ENCODE data around the gene DCDC1. TPM values are rescaled to one million over a fixed set of nuclear protein-coding genes. Genes with fewer than 3 reads are reported as not detected.

Gene DCDC1
- total RNA-seq, 2 donors from 2014 or later: 2.9 to 3.2 TPM

- no peak overlapping the region for H3K4me3 Mint-ChIP-seq
- Histone ChIP-seq H3K9ac (ENCODE audit: extremely low read depth, low read length, poor library complexity, severe bottlenecking) (no peak overlapping the region), H3K27me3 (ENCODE audit: control insufficient read depth, insufficient read depth, low read length, poor library complexity, severe bottlenecking) (no peaks in the 10 kb centered on the region), H3K27ac (ENCODE audit: low read depth, low read length) (no peak overlapping the region), H3K4me3 (ENCODE audit: low read length) (no peak overlapping the region), H3K9me3 (ENCODE audit: control insufficient read depth, low read length) (no peaks in the 10 kb centered on the region), H3K36me3 (ENCODE audit: control insufficient read depth, insufficient read depth, low read length) (no peaks in the 10 kb centered on the region), H3K4me1 (ENCODE audit: control insufficient read depth, insufficient read depth, low read length) (peaks cover 4% of the 10 kb centered on the region)
- peak; percentile 96 for TF ChIP-seq CTCF (conservative IDR thresholded peaks at IDR 0.05)
- no peaks in the 10 kb centered on the region for H3K36me3 Mint-ChIP-seq (ENCODE audit: low read depth)
- peak; percentile 93 for DNase-seq
- no peaks in the 10 kb centered on the region for H3K27me3 Mint-ChIP-seq (ENCODE audit: insufficient read depth)
- H3K27ac Mint-ChIP-seq: no peak overlapping the region
- no peaks in the 10 kb centered on the region for H3K9me3 Mint-ChIP-seq
- peaks cover 20% of the 10 kb centered on the region for H3K4me1 Mint-ChIP-seq
- 18 to 19% methylated on average over 4 to 5 of the region's 5 CpGs for WGBS, 2 experiments (ENCODE audit: insufficient coverage in 1 of 2, insufficient read length in 1 of 2)
Observed at GRCh38 chr11:31106968-31107576, 262.5 kb downstream of the DCDC1 start.

- H3K27ac ChIP-seq (ENCODE audit: low read depth, low read length): no peak overlapping the region
- H3K4me3 ChIP-seq (ENCODE audit: low read length): no peak overlapping the region
- no peaks in the 10 kb centered on the region for H3K36me3 Mint-ChIP-seq (ENCODE audit: low read depth)
- H3K4me1 Mint-ChIP-seq: peaks cover 20% of the 10 kb centered on the region
- H3K4me1 ChIP-seq (ENCODE audit: control insufficient read depth, insufficient read depth, low read length): peaks cover 4% of the 10 kb centered on the region
- peak; percentile 70 for DNase-seq
- H3K36me3 ChIP-seq (ENCODE audit: control insufficient read depth, insufficient read depth, low read length): no peaks in the 10 kb centered on the region
- H3K9me3 ChIP-seq (ENCODE audit: control insufficient read depth, low read length): no peaks in the 10 kb centered on the region
- no peak overlapping the region for H3K27ac Mint-ChIP-seq
- 40% methylated on average over 3 of the region's 3 CpGs; no CpG with 5 or more reads in 1 of the 2 experiments for WGBS, 2 experiments (ENCODE audit: insufficient coverage in 1 of 2, insufficient read length in 1 of 2)
- TF ChIP-seq CTCF (conservative IDR thresholded peaks at IDR 0.05): no peak
- no peak overlapping the region for H3K4me3 Mint-ChIP-seq
- H3K27me3 ChIP-seq (ENCODE audit: control insufficient read depth, insufficient read depth, low read length, poor library complexity, severe bottlenecking): no peaks in the 10 kb centered on the region
- H3K27me3 Mint-ChIP-seq (ENCODE audit: insufficient read depth): no peaks in the 10 kb centered on the region
- no peak overlapping the region for H3K9ac ChIP-seq (ENCODE audit: extremely low read depth, low read length, poor library complexity, severe bottlenecking)
- H3K9me3 Mint-ChIP-seq: no peaks in the 10 kb centered on the region
Observed at GRCh38 chr11:31106326-31106725, 263.2 kb downstream of the DCDC1 start.

GRCh38 chr11:31102875-31103274, 266.7 kb downstream of the DCDC1 start:
- Histone ChIP-seq H3K4me1 (ENCODE audit: control insufficient read depth, insufficient read depth, low read length) (no peaks in the 10 kb centered on the region), H3K4me3 (ENCODE audit: low read length) (no peak overlapping the region), H3K27ac (ENCODE audit: low read depth, low read length) (no peak overlapping the region), H3K9ac (ENCODE audit: extremely low read depth, low read length, poor library complexity, severe bottlenecking) (no peak overlapping the region), H3K27me3 (ENCODE audit: control insufficient read depth, insufficient read depth, low read length, poor library complexity, severe bottlenecking) (no peaks in the 10 kb centered on the region), H3K36me3 (ENCODE audit: control insufficient read depth, insufficient read depth, low read length) (no peaks in the 10 kb centered on the region), H3K9me3 (ENCODE audit: control insufficient read depth, low read length) (no peaks in the 10 kb centered on the region)
- peaks cover 10% of the 10 kb centered on the region for H3K4me1 Mint-ChIP-seq
- no peaks in the 10 kb centered on the region for H3K27me3 Mint-ChIP-seq (ENCODE audit: insufficient read depth)
- no peak overlapping the region for H3K27ac Mint-ChIP-seq
- no peak overlapping the region for H3K4me3 Mint-ChIP-seq
- WGBS, 2 experiments (ENCODE audit: insufficient coverage in 1 of 2, insufficient read length in 1 of 2): 90% methylated on average over 5 of the region's 5 CpGs; no CpG with 5 or more reads in 1 of the 2 experiments
- no peaks in the 10 kb centered on the region for H3K9me3 Mint-ChIP-seq
- no peak for TF ChIP-seq CTCF (conservative IDR thresholded peaks at IDR 0.05)
- no peak for DNase-seq
- H3K36me3 Mint-ChIP-seq (ENCODE audit: low read depth): no peaks in the 10 kb centered on the region

Measured in endodermal cell (in vitro differentiated cells).